ENCODE results near the gene ESR1.
"Not testable (repeated sequence)": the region's sequence is repeated elsewhere in the genome, so short reads cannot be mapped to it uniquely, and the experiment has no call there.

Gene ESR1

GRCh38 chr6:152071318-152071717 is 263.8 kb downstream of the ESR1 start:
- H3K4me3 ChIP-seq (ENCODE audit: low read depth, low read length), result no peak overlapping the region
- no peak for DNase-seq (ENCODE audit: low read depth)
- TF ChIP-seq, protein P1, sequence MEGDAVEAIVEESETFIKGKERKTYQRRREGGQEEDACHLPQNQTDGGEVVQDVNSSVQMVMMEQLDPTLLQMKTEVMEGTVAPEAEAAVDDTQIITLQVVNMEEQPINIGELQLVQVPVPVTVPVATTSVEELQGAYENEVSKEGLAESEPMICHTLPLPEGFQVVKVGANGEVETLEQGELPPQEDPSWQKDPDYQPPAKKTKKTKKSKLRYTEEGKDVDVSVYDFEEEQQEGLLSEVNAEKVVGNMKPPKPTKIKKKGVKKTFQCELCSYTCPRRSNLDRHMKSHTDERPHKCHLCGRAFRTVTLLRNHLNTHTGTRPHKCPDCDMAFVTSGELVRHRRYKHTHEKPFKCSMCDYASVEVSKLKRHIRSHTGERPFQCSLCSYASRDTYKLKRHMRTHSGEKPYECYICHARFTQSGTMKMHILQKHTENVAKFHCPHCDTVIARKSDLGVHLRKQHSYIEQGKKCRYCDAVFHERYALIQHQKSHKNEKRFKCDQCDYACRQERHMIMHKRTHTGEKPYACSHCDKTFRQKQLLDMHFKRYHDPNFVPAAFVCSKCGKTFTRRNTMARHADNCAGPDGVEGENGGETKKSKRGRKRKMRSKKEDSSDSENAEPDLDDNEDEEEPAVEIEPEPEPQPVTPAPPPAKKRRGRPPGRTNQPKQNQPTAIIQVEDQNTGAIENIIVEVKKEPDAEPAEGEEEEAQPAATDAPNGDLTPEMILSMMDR (IDR thresholded peaks at IDR 0.05; ENCODE audit: control insufficient read depth, extremely low read depth, insufficient read depth), result no peak

DNA sequence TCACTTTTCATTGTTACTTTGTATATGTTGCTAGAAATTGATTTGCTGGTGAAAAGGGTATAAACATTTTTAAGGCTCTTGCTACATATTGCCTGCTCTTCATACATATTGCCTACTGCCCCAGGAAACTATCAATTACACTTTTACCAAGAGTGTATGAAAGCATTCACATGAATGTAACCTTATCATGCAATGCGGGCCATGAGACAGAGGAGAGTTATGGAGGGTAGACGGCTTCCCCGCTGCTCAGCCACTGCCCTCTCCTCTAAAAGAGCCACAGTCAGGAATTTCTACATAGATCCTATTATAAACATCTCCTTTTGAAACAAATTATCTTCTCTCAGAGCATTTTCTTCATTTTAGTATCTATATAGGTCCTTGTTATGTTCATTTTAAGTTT is 264.4 kb downstream of the ESR1 start:
- H3K4me3 ChIP-seq (ENCODE audit: low read depth, low read length), result no peak overlapping the region
- DNase-seq (ENCODE audit: low read depth), result no peak
- TF ChIP-seq, protein P1 (IDR thresholded peaks at IDR 0.05; ENCODE audit: control insufficient read depth, extremely low read depth, insufficient read depth), result no peak

DNA sequence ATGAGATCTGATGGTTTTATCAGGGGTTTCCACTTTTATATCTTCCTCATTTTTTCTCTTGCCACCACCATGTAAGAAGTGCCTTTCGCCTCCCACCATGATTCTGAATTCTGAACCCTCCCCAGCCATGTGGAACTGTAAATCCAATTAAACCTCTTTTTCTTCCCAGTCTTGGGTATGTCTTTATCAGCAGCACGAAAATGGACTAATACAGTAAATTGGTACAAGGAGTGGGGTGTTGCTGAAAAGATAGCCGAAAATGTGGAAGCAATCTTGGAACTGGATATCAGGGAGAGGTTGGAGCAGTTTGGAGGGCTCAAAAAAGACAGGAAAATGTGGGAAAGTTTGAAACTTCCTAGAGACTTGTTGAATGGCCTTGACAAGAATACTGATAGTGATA is 268.8 kb downstream of the ESR1 start:
- not testable (repeated sequence) for H3K4me3 ChIP-seq (ENCODE audit: low read depth, low read length); DNase-seq (ENCODE audit: low read depth)

- H3K4me3 ChIP-seq (ENCODE audit: low read depth, low read length), result no peak overlapping the region
- TF ChIP-seq, protein P1 (IDR thresholded peaks at IDR 0.05; ENCODE audit: control insufficient read depth, extremely low read depth, insufficient read depth), result no peak
- DNase-seq (ENCODE audit: low read depth), result no peak
These were observed 270.5 kb downstream of the ESR1 start for GRCh38 chr6:152078001-152078400.

- TF ChIP-seq, protein P1 (IDR thresholded peaks at IDR 0.05; ENCODE audit: control insufficient read depth, extremely low read depth, insufficient read depth), result no peak
- H3K4me3 ChIP-seq (ENCODE audit: low read depth, low read length), result no peak overlapping the region
- no peak for DNase-seq (ENCODE audit: low read depth)
These were observed 271.3 kb downstream of the ESR1 start for GRCh38 chr6:152078804-152079203.

GRCh38 chr6:152085451-152085921 is 278.0 kb downstream of the ESR1 start:
- DNase-seq (ENCODE audit: low read depth), result no peak
- H3K4me3 ChIP-seq (ENCODE audit: low read depth, low read length), result no peak overlapping the region
- TF ChIP-seq, protein P1 (IDR thresholded peaks at IDR 0.05; ENCODE audit: control insufficient read depth, extremely low read depth, insufficient read depth), result no peak

- no peak for DNase-seq (ENCODE audit: low read depth)
- H3K4me3 ChIP-seq (ENCODE audit: low read depth, low read length), result no peak overlapping the region
- TF ChIP-seq, protein P1 (IDR thresholded peaks at IDR 0.05; ENCODE audit: control insufficient read depth, extremely low read depth, insufficient read depth), result no peak
These were observed 278.9 kb downstream of the ESR1 start for GRCh38 chr6:152086223-152086873.
